Right hindlimb (tissue), 1 donor: Measurements from ENCODE around the gene SDS.
"Not testable (repeated sequence)": the region's sequence is repeated elsewhere in the genome, so short reads cannot be mapped to it uniquely, and the experiment has no call there.

ENCODE experiments used
- DNase-seq: peaks from one replicate; pipeline ENCODE4 v3.0.0-alpha.2; 2018

The SDS gene

DNA sequence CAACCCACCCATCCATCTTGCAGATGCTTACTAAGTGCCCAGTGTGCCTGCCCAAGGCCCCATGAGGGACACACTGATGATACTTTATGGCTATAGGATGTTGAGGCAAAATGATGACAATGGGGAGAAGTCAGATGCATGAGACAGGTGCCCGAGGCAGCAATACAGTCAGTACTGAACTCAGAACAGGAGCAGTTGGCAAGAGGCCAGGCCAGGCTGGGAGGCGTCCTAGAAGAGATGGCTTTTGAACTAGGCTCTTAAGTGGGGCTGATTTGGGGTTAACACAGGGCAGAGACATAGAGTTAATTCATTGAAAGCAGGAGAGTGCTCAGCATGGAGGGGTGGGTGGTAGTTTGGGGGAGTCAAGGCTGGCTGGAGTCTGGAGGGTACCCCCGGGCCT lies 29.7 kb downstream of the SDS start:
- no peak for DNase-seq

DNA sequence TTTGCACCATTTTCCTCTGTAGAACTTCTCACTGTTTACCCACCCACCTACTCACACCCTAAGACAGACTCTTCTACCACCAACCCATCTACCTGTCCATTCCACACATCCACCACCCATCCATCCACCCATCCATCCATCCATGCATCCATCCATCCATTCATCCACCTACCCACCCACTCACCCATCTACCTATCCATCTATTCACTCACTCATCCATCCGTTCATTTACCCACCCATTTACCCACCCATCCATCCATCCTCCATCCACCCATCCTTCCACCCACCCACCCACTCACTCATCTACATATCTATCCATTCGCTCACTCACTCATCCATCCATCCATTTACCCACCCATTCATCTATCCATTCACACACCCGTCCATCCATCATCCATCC lies 30.2 kb downstream of the SDS start:
- DNase-seq, result no peak

DNA sequence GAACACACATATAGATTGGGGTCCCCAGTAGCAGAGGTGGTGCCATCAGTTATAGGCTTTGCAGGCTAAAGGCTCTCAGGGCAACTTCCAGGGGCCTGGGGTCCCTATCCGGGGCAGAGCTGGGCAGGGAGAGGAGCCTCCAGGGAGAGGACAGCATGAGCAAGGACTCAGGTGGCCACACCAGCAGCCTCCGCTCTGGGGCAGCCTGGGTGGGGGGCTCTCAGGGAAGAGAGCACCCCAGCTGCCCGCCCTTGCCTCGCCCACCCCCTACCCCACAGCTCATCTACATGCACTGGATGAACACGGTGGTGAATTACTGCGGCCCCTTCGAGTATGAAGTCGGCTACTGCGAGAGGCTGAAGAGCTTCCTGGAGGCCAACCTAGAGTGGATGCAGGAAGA lies 31.3 kb downstream of the SDS start:
- no peak for DNase-seq

DNA sequence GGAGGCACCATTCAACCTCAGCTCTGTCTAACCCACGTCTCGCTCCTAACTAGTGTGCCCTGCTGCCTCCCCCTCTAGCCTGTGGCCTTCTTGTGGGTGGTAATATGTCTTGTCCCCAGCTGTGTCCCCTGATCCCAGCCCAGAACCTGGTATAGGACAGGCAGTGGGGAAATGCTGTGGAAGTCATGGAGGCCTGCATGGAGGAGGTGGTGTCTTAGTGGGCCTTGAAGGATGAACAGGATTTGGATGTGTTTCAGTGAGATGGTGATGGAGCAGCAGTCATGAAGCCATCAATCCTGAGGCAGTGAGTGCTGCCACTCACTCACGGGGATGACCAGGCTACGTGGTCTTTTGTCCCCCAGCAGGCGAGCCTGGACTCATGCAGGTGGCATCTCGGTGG lies 31.9 kb downstream of the SDS start:
- no peak for DNase-seq

DNA sequence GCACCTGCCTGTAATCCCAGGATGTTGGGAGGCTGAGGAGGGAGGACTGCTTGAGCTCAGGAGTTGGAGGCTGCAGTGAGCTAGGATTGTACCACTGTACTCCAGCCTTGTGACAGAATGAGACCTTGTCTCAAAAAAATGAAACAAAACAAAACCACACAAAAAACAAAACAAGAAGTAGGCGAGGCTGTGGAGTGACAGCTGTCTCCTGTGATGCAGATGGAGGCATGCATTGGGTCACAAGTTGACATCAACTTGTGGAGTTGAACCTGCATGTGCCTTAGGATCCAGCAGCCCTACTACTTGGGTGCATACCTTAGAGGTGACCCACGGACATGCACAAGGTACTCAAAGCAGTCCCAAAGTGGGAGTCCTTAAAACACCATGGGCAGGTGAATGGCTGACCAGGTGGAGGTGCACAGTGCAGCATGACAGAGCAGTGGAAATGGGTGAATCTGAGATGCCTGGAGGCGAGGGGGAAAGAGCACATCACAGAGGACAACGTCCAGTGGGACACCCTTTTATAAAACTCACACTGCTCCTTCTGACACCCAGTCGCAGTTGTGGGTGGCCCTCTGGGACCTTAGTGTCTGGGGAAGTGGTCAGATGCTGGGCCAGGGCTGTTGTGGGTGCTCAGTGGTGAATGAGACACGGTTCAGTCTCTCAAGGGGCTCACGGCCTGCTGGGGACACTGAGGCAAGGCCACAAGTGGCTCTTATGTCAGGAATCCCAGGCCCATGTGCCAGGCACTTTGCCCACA lies 32.6 kb downstream of the SDS start:
- DNase-seq, result no peak

DNA sequence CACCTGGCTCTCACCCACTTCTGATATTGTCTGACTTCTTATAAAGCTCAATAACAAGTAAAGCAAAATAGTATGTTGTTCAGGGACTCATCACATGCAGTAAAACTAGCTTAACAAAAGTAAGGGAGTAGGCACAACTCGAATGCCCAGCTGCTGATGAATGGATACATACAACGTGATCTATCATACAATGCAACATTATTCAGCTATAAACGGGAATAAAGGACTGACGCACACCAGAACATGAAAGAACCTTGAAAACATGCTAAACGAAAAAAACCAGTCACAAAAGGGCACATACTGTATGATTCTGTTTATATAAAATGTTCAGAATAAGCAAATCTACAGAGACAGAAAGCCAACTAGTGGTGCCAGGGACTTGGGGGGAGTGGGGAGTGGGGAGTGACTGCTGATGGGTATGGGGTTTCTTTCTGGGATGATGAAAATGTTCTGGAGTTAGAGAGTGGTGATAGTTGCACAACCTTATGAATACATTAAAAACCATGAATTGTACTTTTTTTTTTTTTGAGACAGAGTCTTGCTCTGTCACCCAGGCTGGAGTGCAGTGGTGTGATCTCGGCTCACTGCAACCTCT lies 34.2 kb downstream of the SDS start:
- no peak for DNase-seq

DNA sequence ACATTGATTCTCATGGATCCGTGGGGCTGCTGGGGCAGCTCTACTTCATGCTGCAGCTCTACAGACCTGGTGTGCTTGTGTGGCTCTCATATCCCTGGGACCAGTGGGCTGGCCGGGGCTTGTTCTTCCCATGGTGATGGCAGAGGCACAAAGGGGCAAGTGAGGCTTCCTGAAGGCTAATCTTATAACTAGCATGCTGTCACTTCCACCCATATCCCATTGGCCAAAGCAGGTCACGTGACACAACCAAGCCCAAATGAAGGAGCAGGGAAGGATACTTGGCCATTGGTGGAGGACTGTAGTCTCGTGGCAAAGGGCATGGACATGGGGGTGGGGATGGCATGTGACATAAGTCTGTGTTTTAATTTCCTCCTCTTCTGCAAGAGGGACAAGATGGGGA lies 35.4 kb downstream of the SDS start:
- no peak for DNase-seq

DNA sequence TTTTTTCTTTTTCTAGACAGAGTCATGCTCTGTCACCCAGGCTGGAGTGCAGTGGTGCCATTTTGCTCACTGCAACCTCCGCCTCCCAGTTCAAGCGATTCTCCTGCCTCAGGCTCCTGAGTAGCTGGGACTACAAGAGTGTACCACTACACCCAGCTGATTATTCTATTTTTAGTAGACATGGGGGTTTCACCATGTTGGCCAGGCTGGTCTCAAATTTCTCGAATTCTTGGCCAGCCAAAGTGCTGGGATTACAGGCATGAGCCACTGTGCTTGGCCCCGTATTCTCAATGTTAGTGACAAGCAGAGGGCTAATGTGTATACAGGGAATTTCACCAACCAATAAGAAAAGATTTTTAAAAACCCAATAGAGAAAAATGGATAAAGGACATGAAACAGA lies 36.9 kb downstream of the SDS start:
- DNase-seq, result no peak

DNA sequence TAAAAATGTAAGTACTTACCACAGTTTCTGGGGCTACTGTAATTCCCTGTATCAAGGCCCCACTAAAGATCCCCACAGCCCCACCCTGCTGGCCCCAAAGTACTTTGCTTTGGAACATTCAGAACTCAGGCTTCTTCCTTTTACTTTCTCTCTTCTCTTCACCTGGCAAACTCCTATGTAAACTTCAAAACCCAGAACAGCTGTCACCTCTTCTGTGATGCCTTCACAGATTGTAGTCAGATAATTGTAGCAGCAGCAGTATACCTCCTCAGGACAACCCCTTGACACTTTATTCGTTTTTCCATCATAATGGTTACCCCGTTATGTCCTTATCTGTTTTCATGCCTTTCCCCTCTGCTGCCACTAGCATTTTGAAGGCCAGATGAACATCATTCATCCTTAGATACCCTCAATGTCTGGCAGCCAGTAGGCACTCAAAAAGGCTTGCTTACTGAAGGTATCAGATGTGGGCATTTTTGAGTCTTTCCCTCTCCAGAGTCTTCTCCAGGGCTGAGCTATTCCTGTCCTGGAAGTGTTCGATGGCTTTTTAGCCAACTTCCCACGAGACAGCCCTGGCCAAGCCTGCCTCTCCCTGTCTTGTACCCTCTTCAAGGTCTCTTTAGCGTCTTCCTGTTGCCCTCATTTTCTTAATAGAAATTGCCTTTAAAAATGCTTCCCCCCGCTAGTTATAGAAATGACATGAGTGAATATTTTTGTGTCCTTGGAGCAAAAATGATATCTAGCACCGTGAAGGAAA lies 37.9 kb downstream of the SDS start:
- DNase-seq, result no peak

DNA sequence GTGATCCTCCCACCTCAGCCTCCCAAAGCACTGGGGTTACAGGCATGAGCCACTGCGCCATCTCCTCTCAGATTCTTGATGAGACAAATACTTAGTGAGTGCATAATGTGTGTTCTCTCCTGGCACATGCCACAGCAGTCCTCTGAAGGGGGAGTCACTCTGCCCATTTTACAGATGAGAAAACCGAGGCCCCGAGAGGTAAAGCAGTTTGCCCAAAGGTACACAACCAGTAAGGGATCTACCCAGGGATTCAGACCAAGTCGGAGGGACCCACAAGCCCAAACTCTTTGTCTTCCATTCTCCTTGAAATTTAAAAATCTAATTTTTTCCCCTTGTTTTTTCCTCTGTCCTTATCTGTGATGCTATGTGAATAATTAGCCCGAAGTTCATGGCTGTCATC lies 39.0 kb downstream of the SDS start:
- DNase-seq, result no peak

DNA sequence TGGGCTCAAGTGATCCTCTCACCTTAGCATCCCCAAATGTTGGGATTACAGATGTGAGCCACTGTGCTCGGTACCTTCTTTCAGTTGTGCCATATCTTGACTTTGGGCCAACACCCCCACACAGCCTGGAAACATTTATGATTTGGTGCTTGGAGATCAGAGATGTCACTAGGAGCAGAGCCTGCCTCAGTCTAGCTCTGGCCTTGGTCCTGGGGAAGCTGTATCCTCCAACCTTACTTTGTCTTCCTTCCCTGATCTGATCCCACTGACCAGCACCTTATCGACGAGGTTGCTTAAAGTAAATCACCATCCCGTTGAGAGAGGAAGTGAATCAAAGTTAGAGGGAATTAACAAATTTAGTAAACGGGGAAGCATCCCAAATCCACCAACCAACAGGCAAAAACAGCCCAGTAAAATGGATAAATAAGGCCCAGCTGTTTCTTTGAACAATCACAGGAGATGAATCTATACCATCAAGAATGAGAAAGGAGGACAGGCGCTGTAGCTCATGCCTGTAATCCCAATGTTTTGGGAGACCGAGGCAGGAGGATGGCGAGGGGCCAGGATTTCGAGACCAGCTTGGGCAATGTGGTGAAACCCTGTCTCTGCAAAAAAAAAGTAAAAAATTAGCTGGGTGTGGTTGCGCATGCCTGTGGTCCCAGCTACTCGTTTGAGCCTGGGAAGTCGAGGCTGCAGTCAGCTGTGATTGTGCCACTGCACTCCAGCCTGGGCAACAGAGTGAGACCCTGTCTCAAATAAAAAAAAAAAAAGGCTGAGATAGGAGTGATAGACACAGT lies 41.9 kb downstream of the SDS start:
- DNase-seq, result no peak

DNA sequence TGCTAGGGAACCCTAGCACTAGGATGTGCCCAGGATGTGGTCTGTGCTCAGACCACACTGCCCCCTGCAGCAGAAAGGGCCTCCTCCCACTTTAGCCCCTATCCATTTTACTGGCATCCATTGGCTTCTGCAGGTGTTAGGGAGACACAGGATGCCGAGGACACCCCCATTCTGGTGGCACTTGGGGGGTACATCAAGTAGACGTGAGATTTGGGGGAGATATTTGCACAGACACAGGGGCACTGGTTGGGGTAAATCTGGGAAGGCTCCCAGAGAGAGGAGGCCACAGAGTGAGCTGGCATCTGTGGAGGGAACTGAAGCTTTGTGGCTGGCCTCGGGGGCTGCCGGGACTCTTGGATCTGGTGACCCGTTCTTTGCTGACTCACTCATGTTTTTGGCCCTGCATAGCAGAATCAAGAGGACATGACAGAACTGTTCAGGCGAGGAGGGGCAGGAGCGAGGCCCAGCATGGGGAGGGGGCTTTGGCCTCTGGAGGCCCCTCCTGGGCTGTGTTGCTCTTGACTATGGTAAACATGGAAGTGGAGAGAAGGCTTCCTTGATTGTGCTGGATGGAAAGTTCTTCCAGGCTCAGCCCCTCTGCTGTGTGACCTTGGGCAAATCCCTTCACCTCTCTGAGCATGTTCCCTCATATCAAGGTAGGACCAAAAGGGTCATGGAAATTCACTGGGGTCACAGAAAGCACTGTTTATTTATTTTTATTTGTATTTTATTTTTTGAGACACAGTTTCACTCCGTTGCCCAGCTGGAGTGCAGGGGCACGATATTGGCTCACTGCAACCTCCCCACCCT lies 43.5 kb downstream of the SDS start:
- no peak for DNase-seq

DNA sequence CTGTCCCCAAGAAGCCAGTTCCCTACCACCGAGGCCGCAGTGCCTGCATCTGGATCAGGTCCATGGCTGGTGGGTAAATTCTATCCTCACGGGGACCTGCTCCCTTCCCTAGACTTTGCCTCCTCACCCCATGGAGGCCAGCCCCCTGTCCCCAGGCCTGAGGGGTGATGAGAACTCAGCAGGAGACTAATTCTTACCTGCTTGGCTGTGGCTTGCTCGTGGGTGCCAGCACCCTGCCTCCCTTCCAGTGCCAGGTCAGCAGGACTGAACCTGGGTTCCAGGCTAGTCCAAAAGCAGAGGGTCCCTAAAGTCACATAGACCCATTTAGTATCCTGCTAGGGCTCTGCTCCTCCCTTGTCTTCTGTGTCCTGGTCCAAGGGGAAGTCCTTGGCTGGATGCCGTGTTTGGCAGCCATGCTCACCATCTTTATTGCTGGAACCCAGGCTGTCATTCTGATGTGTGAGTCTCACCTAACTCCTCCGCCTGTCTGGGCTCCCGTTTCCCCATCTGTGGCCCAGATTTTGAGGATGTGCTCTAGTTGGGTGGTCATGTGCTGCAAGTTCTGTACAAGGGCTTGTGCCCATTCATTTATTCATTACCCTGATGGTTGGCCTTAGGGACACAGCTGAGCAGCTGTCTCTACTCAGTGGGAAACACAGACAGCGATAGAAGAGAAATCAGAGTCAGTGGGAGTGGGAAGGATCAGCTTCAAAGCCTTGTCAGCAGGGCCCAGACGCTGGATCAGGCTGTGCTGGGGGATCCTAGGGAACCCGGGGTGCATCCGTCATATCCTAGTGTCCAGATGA lies 44.4 kb downstream of the SDS start:
- DNase-seq, result peak; percentile 49

DNA sequence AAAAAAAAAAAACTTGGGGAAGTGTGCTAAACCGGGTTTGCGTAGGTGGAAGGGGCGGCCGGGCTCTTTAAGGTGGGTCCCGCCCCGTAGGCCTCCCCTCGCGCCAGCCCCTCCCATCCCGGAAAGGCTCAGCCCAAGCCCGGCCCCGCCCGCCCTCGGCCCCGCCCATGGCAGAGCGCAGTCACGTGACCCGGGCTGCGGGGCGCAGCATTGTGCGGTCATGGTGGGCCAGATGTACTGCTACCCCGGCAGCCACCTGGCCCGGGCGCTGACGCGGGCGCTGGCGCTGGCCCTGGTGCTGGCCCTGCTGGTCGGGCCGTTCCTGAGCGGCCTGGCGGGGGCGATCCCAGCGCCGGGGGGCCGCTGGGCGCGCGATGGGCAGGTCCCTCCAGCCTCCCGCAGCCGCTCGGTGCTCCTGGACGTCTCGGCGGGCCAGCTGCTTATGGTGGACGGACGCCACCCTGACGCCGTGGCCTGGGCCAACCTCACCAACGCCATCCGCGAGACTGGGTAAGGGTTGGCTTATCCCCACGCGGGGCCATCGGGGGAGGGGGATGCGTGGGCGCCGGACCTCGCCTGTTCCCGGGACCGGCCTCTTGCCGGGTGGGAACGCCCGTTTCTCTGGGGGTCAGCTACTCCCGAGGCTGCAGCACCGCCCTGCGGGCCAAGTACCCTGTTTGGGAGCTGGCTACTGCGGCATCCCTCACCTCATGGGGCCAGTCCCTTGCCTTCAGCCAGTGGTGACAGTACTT lies 45.1 kb downstream of the SDS start, which contains the start of gene PLBD2:
Gene PLBD2, plus strand, starts transcription at position 207 of the 752 bp plus-strand sequence. Its CDS starts 14 bp downstream, at position 221.
- peak; percentile 96 for DNase-seq

DNA sequence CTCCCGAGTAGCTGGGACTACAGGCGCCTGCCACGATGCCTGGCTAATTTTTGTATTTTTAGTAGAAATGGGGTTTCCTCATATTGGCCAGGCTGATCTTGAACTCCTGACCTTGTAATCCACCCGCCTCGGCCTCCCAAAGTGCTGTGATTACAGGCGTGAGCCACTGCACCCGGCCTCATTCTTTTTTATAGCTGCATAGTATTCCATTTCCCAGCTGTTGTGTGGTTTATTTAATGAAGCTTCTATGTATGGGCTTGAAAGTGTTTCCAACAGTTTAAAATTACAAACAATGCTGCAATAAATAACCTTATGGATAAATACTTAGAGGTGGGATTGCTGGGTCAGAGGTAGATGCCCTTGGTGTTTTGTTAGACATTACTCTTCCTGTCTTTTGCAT lies 49.5 kb downstream of the SDS start:
- not testable (repeated sequence) for DNase-seq

DNA sequence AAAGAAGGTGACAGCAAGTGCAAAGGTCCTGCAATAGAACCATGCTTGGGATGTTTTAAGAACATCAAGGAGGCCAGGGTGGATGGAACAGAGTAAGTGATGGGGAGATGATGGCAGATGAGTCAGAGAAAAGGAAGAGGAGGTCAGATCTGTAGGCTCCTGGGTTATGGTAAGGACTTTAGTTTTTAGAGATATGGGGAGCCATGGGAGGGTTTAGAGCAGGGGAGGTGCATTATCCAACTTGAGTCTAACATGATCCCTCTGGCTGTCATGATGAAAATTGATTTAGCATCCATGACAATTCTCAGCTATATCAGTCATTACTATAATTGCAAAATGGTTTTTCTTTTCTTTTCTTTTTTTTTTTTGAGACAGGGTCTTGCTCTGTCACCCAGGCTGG lies 52.6 kb downstream of the SDS start:
- no peak for DNase-seq

DNA sequence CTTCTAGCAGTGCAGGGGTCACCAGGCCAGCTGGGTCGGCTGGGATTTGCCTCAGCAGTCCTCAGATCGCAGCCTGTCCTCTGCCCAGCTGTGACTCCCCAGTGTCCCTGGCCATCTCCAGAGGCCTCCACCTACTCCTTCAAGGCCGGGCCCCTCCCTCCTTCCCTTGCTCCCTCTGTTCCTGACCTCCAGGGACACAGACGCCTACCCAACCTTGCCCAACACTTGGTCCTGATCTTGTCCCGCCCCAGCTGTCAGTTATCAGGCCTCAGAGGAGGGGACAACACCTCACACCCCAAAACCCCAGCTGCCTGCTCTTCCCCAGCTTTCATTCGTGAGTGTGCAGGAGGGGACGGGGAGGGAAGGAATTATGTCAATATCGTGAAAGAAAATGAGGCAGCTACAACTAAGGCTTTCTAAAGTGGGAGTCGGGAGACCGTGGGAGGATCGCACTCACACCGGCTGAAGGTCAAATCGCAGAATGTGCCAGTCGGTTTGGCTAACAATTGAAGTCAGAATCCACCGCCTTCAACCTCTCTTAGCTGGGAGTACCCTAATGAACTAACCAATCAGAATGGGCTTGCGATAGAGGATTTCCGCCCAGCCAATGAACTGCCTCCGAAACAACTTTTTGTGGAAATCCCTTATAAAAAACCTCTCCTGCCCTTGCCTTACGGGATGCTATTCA lies 54.7 kb downstream of the SDS start:
- DNase-seq, result no peak

DNA sequence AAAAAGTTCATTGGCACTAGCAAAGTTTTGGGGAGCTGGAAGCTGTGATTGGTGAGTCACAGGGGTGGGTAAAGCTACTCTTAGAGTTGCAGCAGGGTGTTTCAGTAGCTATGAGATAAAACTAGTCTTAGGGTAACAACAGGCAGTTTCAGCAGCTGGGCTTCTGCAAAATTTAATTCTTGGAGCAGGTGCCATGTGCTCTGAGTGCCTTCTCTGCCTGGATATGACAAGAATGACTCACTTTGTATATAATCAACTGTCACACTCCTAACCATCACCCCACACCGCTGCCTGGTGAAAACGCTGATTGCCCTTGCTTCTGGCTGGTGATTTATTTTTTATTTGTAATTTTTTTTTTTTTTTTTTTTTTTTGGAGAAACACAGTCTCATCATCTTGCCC lies 55.8 kb downstream of the SDS start:
- DNase-seq, result no peak

DNA sequence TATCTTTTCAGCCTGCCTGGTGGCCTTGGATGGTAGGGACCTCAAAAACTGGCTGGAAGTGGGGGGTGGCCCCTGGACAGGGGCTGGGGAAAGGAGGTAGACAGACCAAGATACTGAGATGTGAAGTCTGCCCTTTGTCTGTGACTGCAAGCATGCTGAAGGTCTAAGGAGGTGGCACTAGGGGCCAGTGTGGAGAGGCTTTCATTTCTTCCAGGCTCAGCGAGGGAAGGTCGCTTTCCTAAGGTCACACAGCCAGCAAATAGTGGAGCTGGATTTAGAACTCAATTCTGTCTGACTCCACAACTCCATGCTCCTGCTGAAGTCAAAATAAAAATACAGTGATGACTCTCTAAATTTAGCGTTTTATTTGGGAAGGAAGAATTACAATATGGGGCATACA lies 56.6 kb downstream of the SDS start:
- no peak for DNase-seq

DNA sequence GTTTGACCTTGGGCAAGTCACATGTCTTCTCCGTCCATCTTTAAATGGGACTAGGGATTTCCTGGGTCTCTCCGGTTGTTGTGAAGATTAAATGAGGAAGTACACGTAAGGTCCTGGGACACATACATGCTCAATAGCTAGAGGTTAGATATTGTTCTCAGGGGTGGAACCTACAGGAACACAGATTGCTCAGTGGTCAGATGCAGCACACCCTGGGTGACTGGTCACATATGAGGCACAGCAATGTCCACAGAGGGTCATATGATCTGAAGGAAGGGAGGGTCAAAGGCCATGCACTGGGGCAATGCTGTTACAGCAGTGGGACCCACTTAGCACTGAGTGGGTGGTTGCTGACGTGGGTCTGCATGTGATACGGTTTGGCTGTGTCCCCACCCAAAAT lies 57.3 kb downstream of the SDS start:
- DNase-seq, result no peak
